IMR-90 (cell line): ENCODE results near the gene USP31. TPM values are rescaled to one million over a fixed set of nuclear protein-coding genes. Genes with fewer than 3 reads are reported as not detected.

ENCODE experiments used
- ATAC-seq: fragments of 200-7000 bp; cut with Tn5 transposase; 2 replicates; pipeline ENCODE4 v1.9.1; 2020; ENCODE audit warnings: low read depth, mild to moderate bottlenecking, moderate library complexity
- BruUV-seq: library from RNA; stranded (reverse); fragments of 400-500 nt; replicated peaks from 2 replicates; lab custom pipeline; 2021; lab: Mats Ljungman, UMichigan
- CTCF ChIA-PET: fragments of 300-600 bp; formaldehyde crosslinking; extraction: SDS; loops from one replicate; lab custom pipeline; 2021; ENCODE audit warnings: antibody characterized with exemption; lab: Yijun Ruan, JAX
- POLR2A ChIA-PET: fragments of 300-600 bp; sonication (Branson Sonifier 250); formaldehyde crosslinking; loops from one replicate; lab custom pipeline; 2022; ENCODE audit warnings: antibody characterized with exemption; ENCODE audit not compliant: unreplicated experiment; lab: Charles Lee
- DNase-seq: peaks from one replicate; pipeline ENCODE4 v3.0.0; 2013
- H2AFZ ChIP-seq: replicated peaks from 2 replicates; pipeline ENCODE3; 2013; ENCODE audit warnings: low read length, mild to moderate bottlenecking; ENCODE audit not compliant: poor library complexity
- H2AK5ac ChIP-seq: 2 replicates; pipeline ENCODE4 v1.6.1; 2013; ENCODE audit warnings: low read depth, low read length, inconsistent platforms
- H2AK9ac ChIP-seq: replicated peaks from 2 replicates; pipeline ENCODE3; 2013; ENCODE audit warnings: mild to moderate bottlenecking, low read depth, low read length, moderate library complexity; ENCODE audit not compliant: poor library complexity
- H2BK120ac ChIP-seq: 2 replicates; pipeline ENCODE4 v1.6.1; 2013; ENCODE audit warnings: low read depth, low read length, inconsistent platforms
- H2BK15ac ChIP-seq: 3 replicates; pipeline ENCODE4 v1.6.1; 2013; ENCODE audit warnings: low read depth, low read length, inconsistent platforms
- H2BK20ac ChIP-seq: 2 replicates; pipeline ENCODE4 v1.6.1; 2013; ENCODE audit warnings: low read depth, mild to moderate bottlenecking, inconsistent platforms, low read length, moderate library complexity
- H2BK5ac ChIP-seq: 2 replicates; pipeline ENCODE4 v1.6.1; 2013; ENCODE audit warnings: mild to moderate bottlenecking, low read depth, low read length, inconsistent platforms; ENCODE audit not compliant: poor library complexity, severe bottlenecking
- H3K14ac ChIP-seq: replicated peaks from 2 replicates; pipeline ENCODE4 v1.6.1; 2013; ENCODE audit warnings: low read depth, low read length, inconsistent platforms
- H3K18ac ChIP-seq: 2 replicates; pipeline ENCODE4 v1.6.1; 2013; ENCODE audit warnings: low read depth, low read length, control low read depth
- H3K23ac ChIP-seq: 2 replicates; pipeline ENCODE4 v1.6.1; 2013; ENCODE audit warnings: low read depth, low read length, inconsistent platforms
- H3K27ac ChIP-seq: 2 replicates; pipeline ENCODE4 v1.5.1; 2013; ENCODE audit warnings: mild to moderate bottlenecking, control low read depth, low read length; ENCODE audit not compliant: insufficient read depth
- H3K27me3 ChIP-seq: 2 replicates; pipeline ENCODE4 v1.6.1; 2013; ENCODE audit warnings: low read length; ENCODE audit not compliant: control insufficient read depth, insufficient read depth
- H3K36me3 ChIP-seq: 2 replicates; pipeline ENCODE4 v1.6.1; 2013; ENCODE audit warnings: low read length, mixed read lengths; ENCODE audit not compliant: control insufficient read depth, insufficient read depth
- H3K4ac ChIP-seq: 2 replicates; pipeline ENCODE4 v1.6.1; 2013; ENCODE audit warnings: low read depth, low read length, inconsistent platforms
- H3K4me1 ChIP-seq: 2 replicates; pipeline ENCODE4 v1.6.1; 2013; ENCODE audit warnings: low read length, mixed read lengths; ENCODE audit not compliant: control insufficient read depth, insufficient read depth
- H3K4me2 ChIP-seq: 2 replicates; pipeline ENCODE4 v1.6.1; 2013; ENCODE audit warnings: low read depth, mild to moderate bottlenecking, control low read depth, low read length, moderate library complexity
- H3K4me3 ChIP-seq: 2 replicates; pipeline ENCODE4 v1.5.1; 2013; ENCODE audit warnings: low read depth, mild to moderate bottlenecking, control low read depth, low read length, moderate library complexity; ENCODE audit not compliant: insufficient read depth
- H3K56ac ChIP-seq: 2 replicates; pipeline ENCODE4 v1.6.1; 2013; ENCODE audit warnings: low read length, inconsistent platforms; ENCODE audit not compliant: insufficient read depth; ENCODE audit errors: extremely low read depth
- H3K79me1 ChIP-seq, 2 experiments: 2 replicates each; pipeline ENCODE4 v1.6.1; 2013; ENCODE audit warnings: low read length in 2 of 2, inconsistent platforms in 1 of 2, low read depth in 1 of 2
- H3K9ac ChIP-seq: 2 replicates; pipeline ENCODE4 v1.6.1; 2013; ENCODE audit warnings: low read depth, low read length, control low read depth
- H3K9me1 ChIP-seq: 2 replicates; pipeline ENCODE4 v1.6.1; 2013; ENCODE audit warnings: low read length, inconsistent platforms; ENCODE audit not compliant: insufficient read depth
- H3K9me3 ChIP-seq: 2 replicates; pipeline ENCODE4 v1.6.1; 2013; ENCODE audit warnings: low read length; ENCODE audit not compliant: control insufficient read depth, insufficient read depth
- H4K20me1 ChIP-seq: 2 replicates; pipeline ENCODE4 v1.6.1; 2013; ENCODE audit warnings: low read length, inconsistent platforms; ENCODE audit not compliant: insufficient read depth
- H4K5ac ChIP-seq: 2 replicates; pipeline ENCODE4 v1.6.1; 2013; ENCODE audit warnings: mild to moderate bottlenecking, low read depth, low read length, control low read depth
- H4K8ac ChIP-seq, 2 experiments: 2 replicates each; pipeline ENCODE4 v1.6.1; 2013; ENCODE audit warnings: low read depth in 2 of 2, low read length in 2 of 2, control low read depth in 1 of 2, inconsistent platforms in 1 of 2
- H4K91ac ChIP-seq: 2 replicates; pipeline ENCODE4 v1.6.1; 2013; ENCODE audit warnings: low read depth, low read length, inconsistent platforms; ENCODE audit not compliant: insufficient read depth
- MAFK ChIP-seq: IDR thresholded peaks from 2 replicates; pipeline ENCODE4 v1.6.1; 2012; ENCODE audit warnings: low read depth, low read length, improper control_type of control experiment
- MXI1 ChIP-seq: IDR thresholded peaks from 2 replicates; pipeline ENCODE4 v1.6.1; 2012; ENCODE audit warnings: low read depth, mild to moderate bottlenecking, low read length, moderate library complexity, borderline replicate concordance
- WGBS, 2 experiments: methylation state at CpG; one replicate each; pipeline versions ENCODE4 v1.1.5 to v1.1.7; 2013; ENCODE audit warnings: missing lambda C conversion rate in 2 of 2; ENCODE audit not compliant: insufficient read length in 1 of 2; ENCODE audit errors: extremely low coverage in 2 of 2; 5-methylcytosine and 5-hydroxymethylcytosine counted together
- dilution Hi-C: fragments of 300-500 bp; cut with HindIII; formaldehyde crosslinking; loops from one replicate; pipeline ENCODE4 v1.14.3; 2018; ENCODE audit warnings: low sequenced_read_pairs; ENCODE audit not compliant: unreplicated experiment
- in situ Hi-C: fragments of 300-500 bp; cut with MboI; formaldehyde crosslinking; loops from 3 replicates; pipeline ENCODE4 v1.14.3; 2019; ENCODE audit warnings: low sequenced_read_pairs, inconsistent platforms, mixed read lengths
- intact Hi-C: fragments of 100-400 bp; cut with micrococcal nuclease; formaldehyde crosslinking; loops from 2 replicates; pipeline ENCODE4 v1.10.0; 2022
- polyA plus RNA-seq, 3 experiments: library from polyadenylated mRNA; depleted of rRNA; stranded (reverse); fragments of >200 nt; gene quantifications; 2 replicates each; pipeline ENCODE4 v1.2.3, GENCODE V29; 2012; ENCODE audit warnings: low replicate concordance in 1 of 3
- total RNA-seq: library from RNA; depleted of rRNA; stranded (reverse); fragments of >200 nt; gene quantifications from 2 replicates; pipeline ENCODE4 v1.2.3, GENCODE V29; 2012

Gene USP31
- total and polyA plus RNA-seq, 2 of the 4 experiments (the other 2 are of a cell fraction), result 2.9 to 3.4 TPM

DNA sequence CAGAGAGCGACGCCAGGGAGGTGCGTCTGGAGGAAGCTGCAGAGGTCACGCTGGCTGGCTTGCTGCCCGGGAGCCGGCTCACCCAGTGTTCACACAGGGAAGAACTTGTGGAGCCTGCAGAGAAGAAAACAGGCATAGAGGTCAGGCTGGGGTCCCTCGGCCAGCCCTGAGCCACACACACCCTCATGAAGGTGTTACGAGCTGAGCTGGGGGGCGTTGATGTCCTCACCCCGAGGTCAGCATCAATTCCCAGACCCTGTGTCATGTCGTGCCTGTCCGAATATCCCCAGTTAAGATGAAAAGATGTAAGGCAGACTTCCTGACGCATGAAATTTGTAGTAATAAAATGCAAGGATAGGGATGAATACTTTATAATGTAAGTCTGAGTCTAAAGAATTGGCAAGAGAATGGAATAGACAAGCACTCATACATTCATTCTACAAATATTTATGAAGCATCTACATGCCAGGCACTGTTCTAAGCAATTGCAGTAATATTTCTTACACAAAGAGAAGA, 77.1 kb downstream of the USP31 start:
- H4K91ac ChIP-seq, result 0 out of 2 replicates have a peak overlapping the region, but pooled peaks have one; percentile 5
- DNase-seq, result peak; percentile 77
- in situ Hi-C loops, result no loop called here
- 60% methylated on average over 3 of the region's 13 CpGs; no CpG with 5 or more reads in 1 of the 2 experiments for whole genome bisulfite sequencing, 2 experiments
- ChIA-PET POLR2A (no interaction called here), CTCF (interaction anchor here (1.0 to 1.8 kb wide), 3 partner anchors 9 to 11 kb away, joined by 3 to 6 read pairs (median 4); no protein-coding TSS in a partner anchor)
- H4K8ac ChIP-seq, result no peak overlapping the region
- peak overlapping the region; percentile 52 for H2AFZ ChIP-seq
- no peak overlapping the region for H2AK5ac ChIP-seq
- no peak overlapping the region for H3K27ac ChIP-seq
- 0 out of 2 replicates have a peak overlapping the region, but pooled peaks have one; percentile 17 for H3K4ac ChIP-seq
- TF ChIP-seq MXI1, result peak; percentile 40; the same call in 1 of the 2 replicates
- TF ChIP-seq MAFK, result no peak
- no peaks in the 10 kb centered on the region for H3K27me3 ChIP-seq
- dilution Hi-C loops, result no loop called here
- no peaks in the 10 kb centered on the region; a peak in 1 of 4 replicates for H3K79me1 ChIP-seq
- H4K20me1 ChIP-seq, result peaks cover 3% of the 10 kb centered on the region; the same call in 1 of the 2 replicates
- no peaks in the 10 kb centered on the region for H3K9me3 ChIP-seq
- no peak overlapping the region for H3K4me3 ChIP-seq
- H3K56ac ChIP-seq, result no peak overlapping the region
- H2BK120ac ChIP-seq, result no peak overlapping the region
- peak; percentile 90 for ATAC-seq
- H3K36me3 ChIP-seq, result peaks cover 13% of the 10 kb centered on the region
- H2AK9ac ChIP-seq, result no peak overlapping the region
- no peak overlapping the region for H3K23ac ChIP-seq
- no peak overlapping the region for H2BK20ac ChIP-seq
- no TSS peak for BruUV-seq
- peaks cover 8% of the 10 kb centered on the region for H3K9me1 ChIP-seq
- peak overlapping the region; percentile 50; the same call in 1 of the 2 replicates for H3K4me2 ChIP-seq
- no peak overlapping the region for H3K9ac ChIP-seq
- H2BK15ac ChIP-seq, result no peak overlapping the region
- intact Hi-C loops, result loop anchor here (5.0 kb wide), 1 partner anchor 75 kb away; the partner anchor contains the start of gene USP31
- H3K4me1 ChIP-seq, result peaks cover 6% of the 10 kb centered on the region
- H2BK5ac ChIP-seq, result peak overlapping the region; percentile 49
- H3K18ac ChIP-seq, result no peak overlapping the region
- H3K14ac ChIP-seq, result no peak overlapping the region
- no peak overlapping the region for H4K5ac ChIP-seq
